Stimulated activated effector memory CD8-positive, alpha-beta T cell treated with anti-CD3 and anti-CD28 coated beads, Interleukin-12 subunit alpha, Interleukin-12 subunit beta, amount 100 ng/mL, for 72 hours (primary cell): ENCODE results near the gene UNC13B.

Experiments
- ATAC-seq: fragments of 150-1000 bp; cut with Tn5 transposase; 2 replicates; pipeline ENCODE4 v1.10.0; 2021
- DNase-seq, 2 donors: peaks; one replicate each; pipeline ENCODE4 v3.0.0; 2021 to 2022; ENCODE audit warnings: low spot score in 2 of 2
- H3K27ac Mint-ChIP-seq: one replicate; pipeline ENCODE4 v1.8.0; 2022; ENCODE audit warnings: mild to moderate bottlenecking, mixed read lengths
- H3K36me3 Mint-ChIP-seq: one replicate; pipeline ENCODE4 v1.8.0; 2022; ENCODE audit warnings: mild to moderate bottlenecking, mixed read lengths
- H3K4me1 Mint-ChIP-seq: one replicate; pipeline ENCODE4 v1.8.0; 2022; ENCODE audit warnings: mixed read lengths
- H3K4me3 Mint-ChIP-seq: one replicate; pipeline ENCODE4 v1.8.0; 2022; ENCODE audit warnings: mild to moderate bottlenecking, mixed read lengths
- H3K9me3 Mint-ChIP-seq: one replicate; pipeline ENCODE4 v1.8.0; 2022; ENCODE audit warnings: mixed read lengths

Gene UNC13B

GRCh38 chr9:35416098-35416427 is 254.3 kb downstream of the UNC13B start:
- H3K27ac Mint-ChIP-seq: no peak overlapping the region
- H3K4me3 Mint-ChIP-seq: no peak overlapping the region
- ATAC-seq (no peak), DNase-seq (no peak)
- no peaks in the 10 kb centered on the region for H3K9me3 Mint-ChIP-seq
- H3K36me3 Mint-ChIP-seq: no peaks in the 10 kb centered on the region
- H3K4me1 Mint-ChIP-seq: no peaks in the 10 kb centered on the region

GRCh38 chr9:35422346-35422745 is 260.5 kb downstream of the UNC13B start:
- H3K27ac Mint-ChIP-seq: no peak overlapping the region
- DNase-seq: no peak
- no peak for ATAC-seq
- H3K4me3 Mint-ChIP-seq: no peak overlapping the region
- no peaks in the 10 kb centered on the region for H3K9me3 Mint-ChIP-seq
- no peaks in the 10 kb centered on the region for H3K36me3 Mint-ChIP-seq
- H3K4me1 Mint-ChIP-seq: no peaks in the 10 kb centered on the region

GRCh38 chr9:35422753-35423152 is 260.9 kb downstream of the UNC13B start:
- no peak for ATAC-seq
- H3K36me3 Mint-ChIP-seq: no peaks in the 10 kb centered on the region

GRCh38 chr9:35423499-35423898 is 261.7 kb downstream of the UNC13B start:
- no peaks in the 10 kb centered on the region for H3K4me1 Mint-ChIP-seq
- no peaks in the 10 kb centered on the region for H3K36me3 Mint-ChIP-seq
- no peak overlapping the region for H3K4me3 Mint-ChIP-seq

More at GRCh38 chr9:35422753-35423152, 260.9 kb downstream of the UNC13B start:
- no peak overlapping the region for H3K4me3 Mint-ChIP-seq
- H3K9me3 Mint-ChIP-seq: no peaks in the 10 kb centered on the region
- no peak for DNase-seq
- H3K27ac Mint-ChIP-seq: no peak overlapping the region
- no peaks in the 10 kb centered on the region for H3K4me1 Mint-ChIP-seq

GRCh38 chr9:35424356-35425352 is 262.8 kb downstream of the UNC13B start:
- Mint-ChIP-seq H3K4me3 (no peak overlapping the region), H3K27ac (no peak overlapping the region), H3K9me3 (no peaks in the 10 kb centered on the region), H3K36me3 (no peaks in the 10 kb centered on the region), H3K4me1 (no peaks in the 10 kb centered on the region)
- DNase-seq (no peak), ATAC-seq (no peak)

More at GRCh38 chr9:35423499-35423898, 261.7 kb downstream of the UNC13B start:
- no peak overlapping the region for H3K27ac Mint-ChIP-seq
- DNase-seq: no peak
- ATAC-seq: no peak
- H3K9me3 Mint-ChIP-seq: no peaks in the 10 kb centered on the region

GRCh38 chr9:35426627-35427026 is 264.8 kb downstream of the UNC13B start:
- Mint-ChIP-seq H3K9me3 (no peaks in the 10 kb centered on the region), H3K36me3 (no peaks in the 10 kb centered on the region), H3K4me1 (no peaks in the 10 kb centered on the region), H3K4me3 (no peak overlapping the region), H3K27ac (no peak overlapping the region)
- no peak for ATAC-seq
- no peak for DNase-seq

GRCh38 chr9:35431467-35431866 is 269.7 kb downstream of the UNC13B start:
- ATAC-seq (no peak), DNase-seq (no peak)
- Mint-ChIP-seq H3K9me3 (no peaks in the 10 kb centered on the region), H3K4me3 (no peak overlapping the region), H3K27ac (no peak overlapping the region), H3K36me3 (no peaks in the 10 kb centered on the region), H3K4me1 (no peaks in the 10 kb centered on the region)

GRCh38 chr9:35432076-35432475 is 270.3 kb downstream of the UNC13B start:
- Mint-ChIP-seq H3K9me3 (no peaks in the 10 kb centered on the region), H3K36me3 (no peaks in the 10 kb centered on the region), H3K4me3 (no peak overlapping the region), H3K27ac (no peak overlapping the region), H3K4me1 (no peaks in the 10 kb centered on the region)
- no peak for ATAC-seq
- DNase-seq: no peak

- no peak for DNase-seq
- H3K9me3 Mint-ChIP-seq: no peaks in the 10 kb centered on the region
- no peaks in the 10 kb centered on the region for H3K36me3 Mint-ChIP-seq
- H3K27ac Mint-ChIP-seq: no peak overlapping the region
- H3K4me3 Mint-ChIP-seq: no peak overlapping the region
- no peaks in the 10 kb centered on the region for H3K4me1 Mint-ChIP-seq
- no peak for ATAC-seq
Observed at GRCh38 chr9:35436933-35437332, 275.1 kb downstream of the UNC13B start.

GRCh38 chr9:35446012-35446411 is 284.2 kb downstream of the UNC13B start:
- ATAC-seq: no peak
- H3K4me1 Mint-ChIP-seq: no peaks in the 10 kb centered on the region
- no peaks in the 10 kb centered on the region for H3K36me3 Mint-ChIP-seq
- no peaks in the 10 kb centered on the region for H3K9me3 Mint-ChIP-seq
- no peak overlapping the region for H3K4me3 Mint-ChIP-seq
- DNase-seq: no peak
- H3K27ac Mint-ChIP-seq: no peak overlapping the region

GRCh38 chr9:35448496-35448895 is 286.7 kb downstream of the UNC13B start:
- no peaks in the 10 kb centered on the region for H3K4me1 Mint-ChIP-seq
- H3K36me3 Mint-ChIP-seq: no peaks in the 10 kb centered on the region
- DNase-seq (no peak), ATAC-seq (no peak)
- no peak overlapping the region for H3K4me3 Mint-ChIP-seq
- no peak overlapping the region for H3K27ac Mint-ChIP-seq
- H3K9me3 Mint-ChIP-seq: no peaks in the 10 kb centered on the region

- ATAC-seq (no peak), DNase-seq (no peak)
- Mint-ChIP-seq H3K4me3 (no peak overlapping the region), H3K9me3 (peaks cover 5% of the 10 kb centered on the region), H3K36me3 (no peaks in the 10 kb centered on the region), H3K27ac (no peak overlapping the region), H3K4me1 (no peaks in the 10 kb centered on the region)
Observed at GRCh38 chr9:35452481-35452880, 290.7 kb downstream of the UNC13B start.

- Mint-ChIP-seq H3K36me3 (no peaks in the 10 kb centered on the region), H3K9me3 (peaks cover 5% of the 10 kb centered on the region), H3K4me1 (no peaks in the 10 kb centered on the region), H3K4me3 (no peak overlapping the region), H3K27ac (no peak overlapping the region)
- DNase-seq (no peak), ATAC-seq (peak; percentile 40)
Observed at GRCh38 chr9:35453786-35454185, 292.0 kb downstream of the UNC13B start.
